Mucosa of descending colon (tissue), 3 donors: ENCODE results near the gene SMDT1. TPM values are rescaled to one million over a fixed set of nuclear protein-coding genes. Genes with fewer than 3 reads are reported as not detected.
"Not testable (repeated sequence)": the region's sequence is repeated elsewhere in the genome, so short reads cannot be mapped to it uniquely, and the experiment has no call there.

Experiments used
- ATAC-seq: fragments of 200-7000 bp; cut with Tn5 transposase; one replicate; pipeline ENCODE4 v1.9.1; 2020; ENCODE audit warnings: mild to moderate bottlenecking, moderate library complexity
- DNase-seq, 3 donors: peaks; one replicate each; pipeline ENCODE4 v3.0.0-alpha.2; 2020
- H3K36me3 ChIP-seq: fragments of 200-600 bp; one replicate; pipeline ENCODE4 v1.8.0; 2021; ENCODE audit warnings: low read depth, mild to moderate bottlenecking
- H3K4me1 ChIP-seq: fragments of 200-600 bp; one replicate; pipeline ENCODE4 v1.8.0; 2021; ENCODE audit warnings: low read depth, mild to moderate bottlenecking
- H3K4me3 ChIP-seq: fragments of 200-600 bp; one replicate; pipeline ENCODE4 v1.8.0; 2021; ENCODE audit warnings: mild to moderate bottlenecking
- H3K9me3 ChIP-seq: fragments of 200-600 bp; one replicate; pipeline ENCODE4 v1.8.0; 2021; ENCODE audit warnings: mild to moderate bottlenecking
- CTCF ChIP-seq: fragments of 200-600 bp; IDR thresholded peaks from one replicate; pipeline ENCODE4 v1.8.0; 2022; ENCODE audit warnings: antibody characterized with exemption, mild to moderate bottlenecking
- intact Hi-C, 2 donors: fragments of 100-400 bp; cut with DNase I in 1 of 2; cut with micrococcal nuclease in 1 of 2; formaldehyde crosslinking; loops; one replicate each; pipeline versions ENCODE4 v1.11.0 to v1.11.1; 2022; cut with DNase I, micrococcal nuclease
- total RNA-seq, 3 donors: library from RNA; stranded (reverse); fragmentation: NEBNext Ultra II Directional in 2 of 3; extraction: Animal tissue kit (Norgen Biotek cat#: 25700) in 2 of 3; gene quantifications; one replicate each; pipeline versions ENCODE4 v1.2.1 to v1.2.4, GENCODE V29; 2021 to 2023
- donor health status: DM: no; HTN: no; CAD: no; lungs with moderate emphysema.
- donor health status: DM: no; HTN: no; CAD: no.
- donor health status: DM: no; HTN: yes; CAD: no.

The SMDT1 gene
- total RNA-seq, 3 donors from 2014 or later: 79.7 to 118 (median 102) TPM

- TF ChIP-seq CTCF: no peak
- Histone ChIP-seq H3K4me3 (no peak overlapping the region), H3K36me3 (peaks cover 3% of the 10 kb centered on the region), H3K9me3 (no peaks in the 10 kb centered on the region), H3K4me1 (peaks cover 21% of the 10 kb centered on the region)
- no peak for ATAC-seq
- intact Hi-C loops: no loop called here
- DNase-seq: peak in 1 of 3 donors; percentile 22
These were observed 11.7 kb upstream of the SMDT1 start for GRCh38 chr22:42067671-42068251.

GRCh38 chr22:42068291-42068690 is 11.2 kb upstream of the SMDT1 start:
- peaks cover 3% of the 10 kb centered on the region for H3K36me3 ChIP-seq
- no peak for TF ChIP-seq CTCF
- DNase-seq (peak in 1 of 3 donors; percentile 12), ATAC-seq (no peak)
- no peaks in the 10 kb centered on the region for H3K9me3 ChIP-seq
- peaks cover 21% of the 10 kb centered on the region for H3K4me1 ChIP-seq
- intact Hi-C loops: no loop called here
- H3K4me3 ChIP-seq: no peak overlapping the region

- Histone ChIP-seq H3K4me1 (peaks cover 24% of the 10 kb centered on the region), H3K4me3 (peak overlapping the region; percentile 17), H3K36me3 (peaks cover 3% of the 10 kb centered on the region), H3K9me3 (no peaks in the 10 kb centered on the region)
- no peak for TF ChIP-seq CTCF
- intact Hi-C loops: no loop called here
- ATAC-seq (no peak), DNase-seq (no peak)
These were observed 9.5 kb upstream of the SMDT1 start for GRCh38 chr22:42069801-42070516.

- intact Hi-C loops: no loop called here
- ATAC-seq (peak; percentile 96), DNase-seq (peak; percentile 98)
- Histone ChIP-seq H3K9me3 (no peaks in the 10 kb centered on the region), H3K4me3 (peak within 1 kb of the TSS; percentile 17), H3K4me1 (peaks cover 23% of the 10 kb centered on the region), H3K36me3 (peaks cover 3% of the 10 kb centered on the region)
- no peak for TF ChIP-seq CTCF
These were observed 8.7 kb upstream of the SMDT1 start, which contains the start of gene NAGA for GRCh38 chr22:42070517-42071422. TSS of gene NAGA (minus strand) at chr22:42070812. CDS start at chr22:42070297, 515 bp downstream.

- ATAC-seq, H3K36me3 ChIP-seq, DNase-seq, H3K4me3 ChIP-seq, H3K9me3 ChIP-seq, intact Hi-C loops: not testable (repeated sequence)
- peaks cover 23% of the 10 kb centered on the region for H3K4me1 ChIP-seq
These were observed 8.0 kb upstream of the SMDT1 start for GRCh38 chr22:42071508-42071907.
